ENCODE data around the gene CLDN18.

CLDN18 gene

GRCh38 chr3:138062626-138063025 is 52.7 kb downstream of the CLDN18 start:
- H3F3A ChIP-seq (ENCODE audit: insufficient read depth, low read length) = no peaks in the 10 kb centered on the region
- H3K9ac ChIP-seq (ENCODE audit: low read length) = no peak overlapping the region
- no peak overlapping the region for H3K4me2 ChIP-seq (ENCODE audit: low read length)
- no peaks in the 10 kb centered on the region for H4K20me1 ChIP-seq (ENCODE audit: insufficient read depth, low read length)
- H3K27me3 ChIP-seq (ENCODE audit: insufficient read depth, low read length) = no peaks in the 10 kb centered on the region
- no peak for TF ChIP-seq CTCF (IDR thresholded peaks at IDR 0.05; ENCODE audit: low read length)
- no peak for TF ChIP-seq EZH2 (IDR thresholded peaks at IDR 0.05; ENCODE audit: borderline replicate concordance, low read length)
- no peaks in the 10 kb centered on the region for H3K4me1 ChIP-seq (ENCODE audit: insufficient read depth, low read length, severe bottlenecking)
- H3K27ac ChIP-seq (ENCODE audit: low read depth, low read length, poor library complexity, severe bottlenecking) = no peak overlapping the region
- H3K9me3 ChIP-seq (ENCODE audit: low read length) = no peaks in the 10 kb centered on the region
- no peaks in the 10 kb centered on the region for H3K79me2 ChIP-seq (ENCODE audit: insufficient read depth, low read length)
- H3K36me3 ChIP-seq (ENCODE audit: insufficient read depth, low read length) = no peaks in the 10 kb centered on the region
- no peak overlapping the region for H2AFZ ChIP-seq (ENCODE audit: low read length)
- no peak overlapping the region for H3K4me3 ChIP-seq (ENCODE audit: low read depth, low read length, poor library complexity, severe bottlenecking)
- no peaks in the 10 kb centered on the region for H3K9me2 ChIP-seq (ENCODE audit: low read depth, low read length)

GRCh38 chr3:138063416-138063815 is 53.5 kb downstream of the CLDN18 start:
- TF ChIP-seq EZH2 (IDR thresholded peaks at IDR 0.05; ENCODE audit: borderline replicate concordance, low read length) = no peak
- TF ChIP-seq CTCF (IDR thresholded peaks at IDR 0.05; ENCODE audit: low read length) = no peak
- no peaks in the 10 kb centered on the region for H3K36me3 ChIP-seq (ENCODE audit: insufficient read depth, low read length)
- no peaks in the 10 kb centered on the region for H3K4me1 ChIP-seq (ENCODE audit: insufficient read depth, low read length, severe bottlenecking)

DNA sequence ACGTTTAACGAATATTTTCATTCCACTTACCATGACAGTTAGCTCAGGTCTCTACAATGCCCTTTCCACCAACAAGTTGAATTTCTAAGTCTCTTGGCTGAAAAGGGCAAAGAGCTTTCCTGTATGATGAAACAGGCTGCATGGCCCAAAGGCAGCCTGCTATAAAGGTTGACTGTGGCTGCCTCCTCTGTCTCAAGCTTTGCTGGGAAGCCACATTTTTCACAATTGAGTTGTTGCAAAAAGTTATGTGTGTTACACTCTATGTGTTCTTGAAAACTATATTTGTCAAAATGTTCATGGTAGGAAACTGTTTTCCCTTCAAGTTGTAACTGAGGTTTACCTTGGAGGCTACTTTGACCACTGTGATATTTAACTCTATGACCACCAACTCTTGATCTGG is 56.0 kb downstream of the CLDN18 start:
- no peaks in the 10 kb centered on the region for H4K20me1 ChIP-seq (ENCODE audit: insufficient read depth, low read length)
- no peaks in the 10 kb centered on the region for H3K9me3 ChIP-seq (ENCODE audit: low read length)
- no peaks in the 10 kb centered on the region for H3K36me3 ChIP-seq (ENCODE audit: insufficient read depth, low read length)
- no peak overlapping the region for H3K4me2 ChIP-seq (ENCODE audit: low read length)
- H3K79me2 ChIP-seq (ENCODE audit: insufficient read depth, low read length) = no peaks in the 10 kb centered on the region
- no peaks in the 10 kb centered on the region for H3K4me1 ChIP-seq (ENCODE audit: insufficient read depth, low read length, severe bottlenecking)
- no peaks in the 10 kb centered on the region for H3F3A ChIP-seq (ENCODE audit: insufficient read depth, low read length)
- H3K9me2 ChIP-seq (ENCODE audit: low read depth, low read length) = no peaks in the 10 kb centered on the region
- H3K27ac ChIP-seq (ENCODE audit: low read depth, low read length, poor library complexity, severe bottlenecking) = no peak overlapping the region
- no peak overlapping the region for H2AFZ ChIP-seq (ENCODE audit: low read length)
- no peak overlapping the region for H3K9ac ChIP-seq (ENCODE audit: low read length)
- H3K4me3 ChIP-seq (ENCODE audit: low read depth, low read length, poor library complexity, severe bottlenecking) = no peak overlapping the region
- H3K27me3 ChIP-seq (ENCODE audit: insufficient read depth, low read length) = no peaks in the 10 kb centered on the region
- TF ChIP-seq CTCF (IDR thresholded peaks at IDR 0.05; ENCODE audit: low read length) (no peak), EZH2 (IDR thresholded peaks at IDR 0.05; ENCODE audit: borderline replicate concordance, low read length) (no peak)

More at GRCh38 chr3:138063416-138063815, 53.5 kb downstream of the CLDN18 start:
- Histone ChIP-seq H3K4me3 (ENCODE audit: low read depth, low read length, poor library complexity, severe bottlenecking) (no peak overlapping the region), H3K4me2 (ENCODE audit: low read length) (no peak overlapping the region), H3K79me2 (ENCODE audit: insufficient read depth, low read length) (no peaks in the 10 kb centered on the region), H3K27me3 (ENCODE audit: insufficient read depth, low read length) (no peaks in the 10 kb centered on the region), H2AFZ (ENCODE audit: low read length) (no peak overlapping the region), H3K9me2 (ENCODE audit: low read depth, low read length) (no peaks in the 10 kb centered on the region), H3K27ac (ENCODE audit: low read depth, low read length, poor library complexity, severe bottlenecking) (no peak overlapping the region), H4K20me1 (ENCODE audit: insufficient read depth, low read length) (no peaks in the 10 kb centered on the region), H3F3A (ENCODE audit: insufficient read depth, low read length) (no peaks in the 10 kb centered on the region), H3K9ac (ENCODE audit: low read length) (no peak overlapping the region), H3K9me3 (ENCODE audit: low read length) (no peaks in the 10 kb centered on the region)
